IMR-90 (cell line): Measurements from ENCODE around the gene PMEPA1. TPM values are rescaled to one million over a fixed set of nuclear protein-coding genes. Genes with fewer than 3 reads are reported as not detected.

Experiments
- ATAC-seq: fragments of 200-7000 bp; cut with Tn5 transposase; 2 replicates; pipeline ENCODE4 v1.9.1; 2020; ENCODE audit warnings: low read depth, mild to moderate bottlenecking, moderate library complexity
- BruUV-seq: library from RNA; stranded (reverse); fragments of 400-500 nt; replicated peaks from 2 replicates; lab custom pipeline; 2021; lab: Mats Ljungman, UMichigan
- CTCF ChIA-PET: fragments of 300-600 bp; formaldehyde crosslinking; extraction: SDS; loops from one replicate; lab custom pipeline; 2021; ENCODE audit warnings: antibody characterized with exemption; lab: Yijun Ruan, JAX
- POLR2A ChIA-PET: fragments of 300-600 bp; sonication (Branson Sonifier 250); formaldehyde crosslinking; loops from one replicate; lab custom pipeline; 2022; ENCODE audit warnings: antibody characterized with exemption; ENCODE audit not compliant: unreplicated experiment; lab: Charles Lee
- DNase-seq: peaks from one replicate; pipeline ENCODE4 v3.0.0; 2013
- H2AFZ ChIP-seq: replicated peaks from 2 replicates; pipeline ENCODE3; 2013; ENCODE audit warnings: low read length, mild to moderate bottlenecking; ENCODE audit not compliant: poor library complexity
- H2AK5ac ChIP-seq: 2 replicates; pipeline ENCODE4 v1.6.1; 2013; ENCODE audit warnings: low read depth, low read length, inconsistent platforms
- H2AK9ac ChIP-seq: replicated peaks from 2 replicates; pipeline ENCODE3; 2013; ENCODE audit warnings: mild to moderate bottlenecking, low read depth, low read length, moderate library complexity; ENCODE audit not compliant: poor library complexity
- H2BK120ac ChIP-seq: 2 replicates; pipeline ENCODE4 v1.6.1; 2013; ENCODE audit warnings: low read depth, low read length, inconsistent platforms
- H2BK15ac ChIP-seq: 3 replicates; pipeline ENCODE4 v1.6.1; 2013; ENCODE audit warnings: low read depth, low read length, inconsistent platforms
- H2BK20ac ChIP-seq: 2 replicates; pipeline ENCODE4 v1.6.1; 2013; ENCODE audit warnings: low read depth, mild to moderate bottlenecking, inconsistent platforms, low read length, moderate library complexity
- H2BK5ac ChIP-seq: 2 replicates; pipeline ENCODE4 v1.6.1; 2013; ENCODE audit warnings: mild to moderate bottlenecking, low read depth, low read length, inconsistent platforms; ENCODE audit not compliant: poor library complexity, severe bottlenecking
- H3K14ac ChIP-seq: replicated peaks from 2 replicates; pipeline ENCODE4 v1.6.1; 2013; ENCODE audit warnings: low read depth, low read length, inconsistent platforms
- H3K18ac ChIP-seq: 2 replicates; pipeline ENCODE4 v1.6.1; 2013; ENCODE audit warnings: low read depth, low read length, control low read depth
- H3K23ac ChIP-seq: 2 replicates; pipeline ENCODE4 v1.6.1; 2013; ENCODE audit warnings: low read depth, low read length, inconsistent platforms
- H3K27ac ChIP-seq: 2 replicates; pipeline ENCODE4 v1.5.1; 2013; ENCODE audit warnings: mild to moderate bottlenecking, control low read depth, low read length; ENCODE audit not compliant: insufficient read depth
- H3K27me3 ChIP-seq: 2 replicates; pipeline ENCODE4 v1.6.1; 2013; ENCODE audit warnings: low read length; ENCODE audit not compliant: control insufficient read depth, insufficient read depth
- H3K36me3 ChIP-seq: 2 replicates; pipeline ENCODE4 v1.6.1; 2013; ENCODE audit warnings: low read length, mixed read lengths; ENCODE audit not compliant: control insufficient read depth, insufficient read depth
- H3K4ac ChIP-seq: 2 replicates; pipeline ENCODE4 v1.6.1; 2013; ENCODE audit warnings: low read depth, low read length, inconsistent platforms
- H3K4me1 ChIP-seq: 2 replicates; pipeline ENCODE4 v1.6.1; 2013; ENCODE audit warnings: low read length, mixed read lengths; ENCODE audit not compliant: control insufficient read depth, insufficient read depth
- H3K4me2 ChIP-seq: 2 replicates; pipeline ENCODE4 v1.6.1; 2013; ENCODE audit warnings: low read depth, mild to moderate bottlenecking, control low read depth, low read length, moderate library complexity
- H3K4me3 ChIP-seq: 2 replicates; pipeline ENCODE4 v1.5.1; 2013; ENCODE audit warnings: low read depth, mild to moderate bottlenecking, control low read depth, low read length, moderate library complexity; ENCODE audit not compliant: insufficient read depth
- H3K56ac ChIP-seq: 2 replicates; pipeline ENCODE4 v1.6.1; 2013; ENCODE audit warnings: low read length, inconsistent platforms; ENCODE audit not compliant: insufficient read depth; ENCODE audit errors: extremely low read depth
- H3K79me1 ChIP-seq, 2 experiments: 2 replicates each; pipeline ENCODE4 v1.6.1; 2013; ENCODE audit warnings: low read length in 2 of 2, inconsistent platforms in 1 of 2, low read depth in 1 of 2
- H3K9ac ChIP-seq: 2 replicates; pipeline ENCODE4 v1.6.1; 2013; ENCODE audit warnings: low read depth, low read length, control low read depth
- H3K9me1 ChIP-seq: 2 replicates; pipeline ENCODE4 v1.6.1; 2013; ENCODE audit warnings: low read length, inconsistent platforms; ENCODE audit not compliant: insufficient read depth
- H3K9me3 ChIP-seq: 2 replicates; pipeline ENCODE4 v1.6.1; 2013; ENCODE audit warnings: low read length; ENCODE audit not compliant: control insufficient read depth, insufficient read depth
- H4K20me1 ChIP-seq: 2 replicates; pipeline ENCODE4 v1.6.1; 2013; ENCODE audit warnings: low read length, inconsistent platforms; ENCODE audit not compliant: insufficient read depth
- H4K5ac ChIP-seq: 2 replicates; pipeline ENCODE4 v1.6.1; 2013; ENCODE audit warnings: mild to moderate bottlenecking, low read depth, low read length, control low read depth
- H4K8ac ChIP-seq, 2 experiments: 2 replicates each; pipeline ENCODE4 v1.6.1; 2013; ENCODE audit warnings: low read depth in 2 of 2, low read length in 2 of 2, control low read depth in 1 of 2, inconsistent platforms in 1 of 2
- H4K91ac ChIP-seq: 2 replicates; pipeline ENCODE4 v1.6.1; 2013; ENCODE audit warnings: low read depth, low read length, inconsistent platforms; ENCODE audit not compliant: insufficient read depth
- CTCF ChIP-seq: conservative IDR thresholded peaks from 2 replicates; pipeline ENCODE4 v1.5.1; 2012; ENCODE audit warnings: mild to moderate bottlenecking, low read depth, low read length, improper control_type of control experiment
- NFE2L2 ChIP-seq: fragments of 150-350 bp; IDR thresholded peaks from 2 replicates; pipeline ENCODE4 v1.6.1; 2016; ENCODE audit warnings: low read depth, mild to moderate bottlenecking, low read length
- RAD21 ChIP-seq: IDR thresholded peaks from 2 replicates; pipeline ENCODE4 v1.6.1; 2012; ENCODE audit warnings: low read length, improper control_type of control experiment
- SMC3 ChIP-seq: fragments of 150-350 bp; IDR thresholded peaks from 2 replicates; pipeline ENCODE4 v1.6.1; 2016; ENCODE audit warnings: low read depth, mild to moderate bottlenecking, antibody characterized with exemption, low read length, moderate library complexity
- WGBS, 2 experiments: methylation state at CpG; one replicate each; pipeline versions ENCODE4 v1.1.5 to v1.1.7; 2013; ENCODE audit warnings: missing lambda C conversion rate in 2 of 2; ENCODE audit not compliant: insufficient read length in 1 of 2; ENCODE audit errors: extremely low coverage in 2 of 2; 5-methylcytosine and 5-hydroxymethylcytosine counted together
- dilution Hi-C: fragments of 300-500 bp; cut with HindIII; formaldehyde crosslinking; loops from one replicate; pipeline ENCODE4 v1.14.3; 2018; ENCODE audit warnings: low sequenced_read_pairs; ENCODE audit not compliant: unreplicated experiment
- in situ Hi-C: fragments of 300-500 bp; cut with MboI; formaldehyde crosslinking; loops from 3 replicates; pipeline ENCODE4 v1.14.3; 2019; ENCODE audit warnings: low sequenced_read_pairs, inconsistent platforms, mixed read lengths
- intact Hi-C: fragments of 100-400 bp; cut with micrococcal nuclease; formaldehyde crosslinking; loops from 2 replicates; pipeline ENCODE4 v1.10.0; 2022
- polyA plus RNA-seq, 3 experiments: library from polyadenylated mRNA; depleted of rRNA; stranded (reverse); fragments of >200 nt; gene quantifications; 2 replicates each; pipeline ENCODE4 v1.2.3, GENCODE V29; 2012; ENCODE audit warnings: low replicate concordance in 1 of 3
- total RNA-seq: library from RNA; depleted of rRNA; stranded (reverse); fragments of >200 nt; gene quantifications from 2 replicates; pipeline ENCODE4 v1.2.3, GENCODE V29; 2012

The PMEPA1 gene
- total and polyA plus RNA-seq, 2 of the 4 experiments (the other 2 are of a cell fraction) = 2.0 to 6.9 TPM

GRCh38 chr20:57622579-57623381 is 87.0 kb downstream of the PMEPA1 start:
- ATAC-seq (peak; percentile 72), DNase-seq (peak; percentile 37)
- peaks cover 3% of the 10 kb centered on the region; the same call in 1 of the 2 replicates for H3K9me3 ChIP-seq
- H2BK5ac ChIP-seq = no peak overlapping the region
- in situ Hi-C loops (no loop called here), intact Hi-C loops (loop anchor here (1.0 kb wide), 1 partner anchor 557 kb away; no protein-coding TSS in a partner anchor), dilution Hi-C loops (no loop called here)
- peak overlapping the region; percentile 61 for H2AFZ ChIP-seq
- no peaks in the 10 kb centered on the region for H3K36me3 ChIP-seq
- no peak overlapping the region for H3K23ac ChIP-seq
- no peak overlapping the region for H3K4me2 ChIP-seq
- no peak overlapping the region for H3K4ac ChIP-seq
- no peak overlapping the region for H4K5ac ChIP-seq
- no peak overlapping the region for H2BK20ac ChIP-seq
- no peaks in the 10 kb centered on the region for H4K20me1 ChIP-seq
- H2BK15ac ChIP-seq = no peak overlapping the region
- H2AK5ac ChIP-seq = no peak overlapping the region
- POLR2A ChIA-PET = no interaction called here
- no peak overlapping the region for H3K56ac ChIP-seq
- no TSS peak for BruUV-seq
- H3K9ac ChIP-seq = no peak overlapping the region
- H3K27ac ChIP-seq = no peak overlapping the region
- CTCF ChIA-PET = interaction anchor here (1.1 to 1.2 kb wide), 2 partner anchors 464 to 465 kb away, joined by 4 read pairs; no protein-coding TSS in a partner anchor
- WGBS, 2 experiments = 60% methylated on average over 7 of the region's 14 CpGs; no CpG with 5 or more reads in 1 of the 2 experiments
- no peak overlapping the region for H3K18ac ChIP-seq
- H4K91ac ChIP-seq = no peak overlapping the region
- H3K9me1 ChIP-seq = no peaks in the 10 kb centered on the region
- no peak overlapping the region for H4K8ac ChIP-seq
- peak overlapping the region; percentile 35 for H2AK9ac ChIP-seq
- H3K4me1 ChIP-seq = peaks cover 2% of the 10 kb centered on the region; the same call in 1 of the 2 replicates
- no peak overlapping the region for H3K4me3 ChIP-seq
- H3K27me3 ChIP-seq = peaks cover 7% of the 10 kb centered on the region
- no peaks in the 10 kb centered on the region for H3K79me1 ChIP-seq
- H3K14ac ChIP-seq = no peak overlapping the region
- TF ChIP-seq SMC3 (peak; percentile 57), NFE2L2 (no peak), RAD21 (peak; percentile 74), CTCF (peak; percentile 56)
- H2BK120ac ChIP-seq = no peak overlapping the region
